GM10248 (cell line): Measurements from ENCODE around the gene C1GALT1C1L.

Experiments
- CTCF ChIA-PET: fragments of 300-600 bp; sonication (Branson Sonifier 250); formaldehyde crosslinking; extraction: SDS; loops from one replicate; lab custom pipeline; 2021; ENCODE audit warnings: antibody characterized with exemption; lab: Yijun Ruan, JAX
- POLR2A ChIA-PET: fragments of 350-650 bp; sonication (Branson Sonifier 250); formaldehyde crosslinking; extraction: SDS; loops from one replicate; lab custom pipeline; 2020; ENCODE audit warnings: antibody characterized with exemption; lab: Yijun Ruan, JAX
- DNase-seq: peaks from one replicate; pipeline ENCODE4 v3.0.0; 2012; ENCODE audit errors: extremely low spot score
- TF ChIP-seq, protein P1 (sequence below): IDR thresholded peaks from 2 replicates; pipeline ENCODE4 v1.5.1; 2012; ENCODE audit warnings: mild to moderate bottlenecking, low read depth; ENCODE audit errors: extremely low read depth, missing control alignments, control extremely low read depth

The C1GALT1C1L gene

DNA sequence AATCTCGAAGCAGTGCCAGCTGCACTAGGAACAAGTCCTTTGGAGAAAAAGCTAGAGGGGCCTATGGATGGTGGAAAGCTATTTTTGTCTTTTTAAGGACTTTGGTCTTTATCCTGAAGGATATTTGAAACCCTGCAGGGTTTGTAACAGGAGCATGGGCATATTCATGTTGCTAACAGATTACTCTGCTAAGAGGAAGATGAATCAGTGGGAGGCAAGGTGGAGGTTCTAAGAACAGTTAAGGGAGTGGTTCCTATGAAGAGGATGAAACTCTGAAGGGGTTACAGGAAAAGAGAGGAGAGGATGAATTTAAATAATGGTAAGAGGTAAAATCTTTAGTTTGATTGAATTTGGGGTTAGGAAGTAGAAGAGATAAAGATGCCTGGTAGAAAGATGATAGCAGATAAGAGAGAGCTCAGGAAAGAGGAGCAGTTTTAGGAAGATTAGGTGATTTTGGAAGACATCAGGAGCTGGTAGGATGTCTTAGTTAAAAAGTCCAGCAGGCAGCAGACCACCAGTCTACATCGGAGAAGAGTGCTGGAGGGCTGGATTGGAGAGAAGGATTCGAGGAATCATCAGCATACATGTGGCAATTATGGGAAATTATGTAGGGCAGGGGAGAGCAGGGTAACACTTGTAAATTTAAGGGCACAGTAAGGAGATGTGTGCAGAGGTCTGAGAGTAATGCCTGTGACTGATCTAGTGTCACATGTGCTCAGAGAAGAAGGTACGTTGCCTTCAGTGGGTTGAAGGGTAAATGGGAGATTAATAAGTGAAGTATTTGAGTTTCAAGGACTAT is 39.3 kb upstream of the C1GALT1C1L start:
- DNase-seq = no peak
- ChIA-PET POLR2A (no interaction called here), CTCF (interaction anchor here (1.0 kb wide), 1 partner anchor 93 kb away, joined by 3 read pairs; no protein-coding TSS in a partner anchor)
- TF ChIP-seq, protein P1, sequence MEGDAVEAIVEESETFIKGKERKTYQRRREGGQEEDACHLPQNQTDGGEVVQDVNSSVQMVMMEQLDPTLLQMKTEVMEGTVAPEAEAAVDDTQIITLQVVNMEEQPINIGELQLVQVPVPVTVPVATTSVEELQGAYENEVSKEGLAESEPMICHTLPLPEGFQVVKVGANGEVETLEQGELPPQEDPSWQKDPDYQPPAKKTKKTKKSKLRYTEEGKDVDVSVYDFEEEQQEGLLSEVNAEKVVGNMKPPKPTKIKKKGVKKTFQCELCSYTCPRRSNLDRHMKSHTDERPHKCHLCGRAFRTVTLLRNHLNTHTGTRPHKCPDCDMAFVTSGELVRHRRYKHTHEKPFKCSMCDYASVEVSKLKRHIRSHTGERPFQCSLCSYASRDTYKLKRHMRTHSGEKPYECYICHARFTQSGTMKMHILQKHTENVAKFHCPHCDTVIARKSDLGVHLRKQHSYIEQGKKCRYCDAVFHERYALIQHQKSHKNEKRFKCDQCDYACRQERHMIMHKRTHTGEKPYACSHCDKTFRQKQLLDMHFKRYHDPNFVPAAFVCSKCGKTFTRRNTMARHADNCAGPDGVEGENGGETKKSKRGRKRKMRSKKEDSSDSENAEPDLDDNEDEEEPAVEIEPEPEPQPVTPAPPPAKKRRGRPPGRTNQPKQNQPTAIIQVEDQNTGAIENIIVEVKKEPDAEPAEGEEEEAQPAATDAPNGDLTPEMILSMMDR = no peak

DNA sequence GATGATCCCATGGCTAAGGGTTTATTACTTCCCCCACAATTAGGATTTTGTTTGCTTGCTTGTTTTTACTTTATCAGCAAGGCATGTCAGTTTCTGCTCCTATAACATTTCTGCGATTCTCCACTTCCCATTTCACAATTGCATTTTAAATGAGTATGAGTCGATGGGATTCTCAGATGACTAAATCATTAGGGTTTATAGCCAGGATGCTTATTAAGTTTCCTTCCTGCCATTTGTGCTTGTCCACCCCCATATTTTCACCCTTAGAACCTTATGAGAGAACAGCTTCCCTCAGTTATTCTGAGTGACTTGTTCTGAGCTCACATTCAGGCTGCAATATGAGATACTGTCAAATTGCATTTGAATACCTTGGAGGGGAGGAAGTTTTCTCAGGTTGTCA is 37.9 kb upstream of the C1GALT1C1L start:
- DNase-seq = no peak
- POLR2A ChIA-PET = no interaction called here
- CTCF ChIA-PET = no interaction called here
- TF ChIP-seq, protein P1 = no peak

DNA sequence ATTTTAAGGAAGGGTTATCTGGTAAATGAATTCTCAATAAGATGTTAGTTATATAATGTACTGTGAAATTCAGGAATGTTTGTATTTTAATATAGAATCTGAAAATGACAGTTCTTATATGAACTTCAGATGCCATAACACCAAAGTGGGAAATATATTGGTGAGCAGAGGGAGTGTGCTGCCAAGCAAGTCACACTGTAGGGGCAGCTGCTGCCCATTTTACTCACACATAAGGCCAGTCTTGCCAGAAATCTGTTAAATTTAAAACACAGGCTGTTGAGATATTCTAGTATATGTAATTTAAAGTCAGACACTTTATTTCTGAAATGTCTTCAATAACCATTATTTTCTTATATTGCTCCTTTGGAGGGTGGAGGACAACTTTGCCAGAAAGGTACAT is 34.6 kb upstream of the C1GALT1C1L start:
- POLR2A ChIA-PET = no interaction called here
- TF ChIP-seq, protein P1 = no peak
- CTCF ChIA-PET = interaction anchor here (1.0 kb wide), 1 partner anchor 13 kb away, joined by 3 read pairs; no protein-coding TSS in a partner anchor
- no peak for DNase-seq

DNA sequence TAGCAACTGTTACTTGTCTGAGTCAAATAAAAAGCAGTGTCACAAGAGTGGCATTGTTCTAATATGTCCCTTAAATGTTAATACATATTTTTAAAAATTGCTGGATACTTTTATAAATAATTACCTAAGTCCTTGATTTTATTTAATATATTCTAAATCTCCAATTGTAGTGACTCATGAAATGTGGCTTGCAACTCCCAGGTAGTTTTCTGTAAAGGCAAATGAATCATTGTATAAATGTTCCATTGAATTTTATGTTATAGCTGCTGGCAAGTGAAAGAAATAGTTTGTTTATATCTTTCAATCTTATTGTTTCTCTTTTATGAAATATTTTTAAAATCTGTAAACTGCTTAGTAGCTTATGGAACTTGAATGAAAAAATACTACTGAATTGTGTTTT is 32.7 kb upstream of the C1GALT1C1L start:
- CTCF ChIA-PET = interaction anchor here (0.8 kb wide), 1 partner anchor 11 kb away, joined by 3 read pairs; no protein-coding TSS in a partner anchor
- TF ChIP-seq, protein P1 = no peak
- POLR2A ChIA-PET = no interaction called here
- DNase-seq = no peak

DNA sequence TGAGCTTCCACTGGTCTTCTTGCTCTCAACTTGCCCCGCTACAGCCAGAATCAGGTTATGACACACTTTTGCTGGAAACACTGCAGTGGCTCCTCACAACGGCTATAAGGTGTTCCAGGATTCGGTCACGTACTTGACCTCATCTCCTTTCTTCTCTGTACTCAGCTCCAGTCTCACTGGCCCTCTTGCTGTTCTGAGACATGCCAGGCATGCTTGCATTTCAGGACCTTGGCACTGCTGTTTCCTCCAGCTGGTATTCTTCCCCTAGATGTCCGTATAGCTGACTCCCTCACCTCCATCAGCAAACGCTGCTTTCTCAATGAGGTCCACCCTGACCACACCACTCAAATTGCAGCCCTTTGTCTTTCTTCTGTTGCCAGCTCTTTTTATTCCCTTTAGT is 31.9 kb upstream of the C1GALT1C1L start:
- CTCF ChIA-PET = interaction anchor here (1.0 to 1.3 kb wide), 2 partner anchors 11 to 15 kb away, joined by 3 to 4 read pairs; no protein-coding TSS in a partner anchor
- TF ChIP-seq, protein P1 = no peak
- no peak for DNase-seq
- POLR2A ChIA-PET = no interaction called here

DNA sequence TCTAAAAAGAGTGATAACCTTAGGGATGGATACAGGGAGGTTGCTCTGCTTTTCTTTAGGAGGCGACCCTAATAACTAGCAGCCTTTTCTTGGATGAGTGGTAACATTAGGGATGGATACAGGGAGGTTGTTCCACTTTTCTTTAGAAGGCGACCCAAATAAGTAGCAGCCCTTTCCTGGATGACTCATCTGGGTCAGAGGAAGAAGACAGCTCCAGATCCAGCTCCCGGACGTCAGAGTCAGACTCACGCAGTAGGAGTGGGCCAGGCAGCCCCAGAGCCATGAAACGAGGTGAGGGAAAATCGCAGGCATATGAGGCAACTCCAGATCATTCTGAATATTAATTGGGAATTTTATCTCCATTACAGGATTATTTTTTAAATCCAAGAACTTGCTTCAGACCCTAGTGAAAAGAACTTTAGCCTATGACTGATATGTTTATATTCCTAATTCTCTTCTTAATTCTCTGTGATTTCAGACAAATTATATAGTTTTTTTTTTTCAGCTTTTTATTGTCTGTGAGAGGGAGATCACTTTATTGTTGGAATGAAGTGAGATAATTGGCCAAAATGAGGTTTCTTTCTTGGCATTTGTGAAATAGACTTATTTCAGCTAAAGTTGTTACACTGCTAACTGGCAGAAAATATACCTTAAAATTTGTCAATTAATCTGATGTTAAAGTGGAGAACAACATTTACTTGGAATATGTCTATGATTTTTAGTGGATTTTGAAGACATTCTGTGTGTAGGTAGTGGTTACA is 31.2 kb upstream of the C1GALT1C1L start:
- TF ChIP-seq, protein P1 = no peak
- ChIA-PET CTCF (interaction anchor here (1.0 to 1.3 kb wide), 2 partner anchors 10 to 15 kb away, joined by 3 to 4 read pairs; no protein-coding TSS in a partner anchor), POLR2A (no interaction called here)
- DNase-seq = no peak
